Measurements from ENCODE around the gene RPL29.

GRCh38 chr3:51961011-51961410 lies 34.7 kb downstream of the RPL29 start:
- TF ChIP-seq CTCF (IDR thresholded peaks at IDR 0.05) (no peak), POLR2A (IDR thresholded peaks at IDR 0.05) (no peak)

All from body of pancreas (tissue), 4 donors.